Fibroblast of pulmonary artery (primary cell): ENCODE measurements around the gene E2F3.
"Not testable (repeated sequence)": the region's sequence is repeated elsewhere in the genome, so short reads cannot be mapped to it uniquely, and the experiment has no call there.

Experiments
- DNase-seq: peaks from one replicate; pipeline ENCODE4 v3.0.0-alpha.2; 2010; ENCODE audit warnings: low read depth
- H3K4me3 ChIP-seq: replicated peaks from 2 replicates; pipeline ENCODE4 v1.5.1; 2011; ENCODE audit warnings: low read depth, mild to moderate bottlenecking, control low read depth, low read length, moderate library complexity
- CTCF ChIP-seq: IDR thresholded peaks from 2 replicates; pipeline ENCODE4 v1.5.1; 2011; ENCODE audit warnings: mild to moderate bottlenecking, control low read depth, low read length, inconsistent platforms; ENCODE audit errors: missing control alignments

Gene E2F3

GRCh38 chr6:20498041-20498385 lies 96.3 kb downstream of the E2F3 start:
- no peak overlapping the region for H3K4me3 ChIP-seq
- TF ChIP-seq CTCF: no peak
- no peak for DNase-seq

GRCh38 chr6:20509212-20509611 lies 107.5 kb downstream of the E2F3 start:
- no peak for TF ChIP-seq CTCF
- no peak for DNase-seq
- H3K4me3 ChIP-seq: no peak overlapping the region

GRCh38 chr6:20511852-20512251 lies 110.2 kb downstream of the E2F3 start:
- no peak overlapping the region for H3K4me3 ChIP-seq
- no peak for TF ChIP-seq CTCF

GRCh38 chr6:20525208-20525607 lies 123.5 kb downstream of the E2F3 start:
- H3K4me3 ChIP-seq, DNase-seq: not testable (repeated sequence)

More at GRCh38 chr6:20511852-20512251, 110.2 kb downstream of the E2F3 start:
- no peak for DNase-seq

GRCh38 chr6:20529086-20529448 lies 127.4 kb downstream of the E2F3 start:
- DNase-seq: peak; percentile 64
- peak; percentile 45 for TF ChIP-seq CTCF
- not testable (repeated sequence) for H3K4me3 ChIP-seq

GRCh38 chr6:20532881-20533280 lies 131.2 kb downstream of the E2F3 start:
- no peak overlapping the region for H3K4me3 ChIP-seq
- DNase-seq: no peak
- TF ChIP-seq CTCF: no peak

GRCh38 chr6:20533746-20534294 lies 132.1 kb downstream of the E2F3 start:
- H3K4me3 ChIP-seq: peak overlapping the region; percentile 96
- TF ChIP-seq CTCF: no peak
- no peak for DNase-seq
